GM18502 (cell line): ENCODE data around the gene GSK3B.
A peak's percentile ranks its signal among the peaks of the same experiment; 100 is the strongest.

Source experiments
- ATAC-seq: cut with Tn5 transposase; IDR thresholded peaks from one replicate; pipeline ENCODE4 v1.9.1; 2021; ENCODE audit warnings: mild to moderate bottlenecking; ENCODE audit not compliant: unreplicated experiment, poor library complexity

The GSK3B gene

DNA sequence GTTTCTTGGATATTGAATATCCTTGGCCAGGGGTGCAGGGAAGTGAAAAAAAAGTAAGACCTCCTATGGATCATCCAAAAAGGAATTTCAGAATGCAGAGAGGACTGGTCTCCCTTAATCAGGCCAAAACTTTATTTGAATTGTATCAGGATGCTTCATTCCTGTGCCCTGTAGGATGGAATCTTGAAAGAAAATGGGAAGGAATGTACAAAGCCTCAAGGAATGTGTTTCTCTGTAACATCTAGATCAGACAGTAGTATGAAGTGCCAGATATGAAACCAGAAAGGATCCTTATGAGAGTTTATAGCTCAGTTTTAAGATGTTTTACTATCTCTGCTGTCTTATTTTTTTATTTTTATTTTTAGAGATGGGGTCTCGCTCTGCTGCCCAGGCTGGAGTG, 6.5 kb upstream of the GSK3B start:
- no peak for ATAC-seq

DNA sequence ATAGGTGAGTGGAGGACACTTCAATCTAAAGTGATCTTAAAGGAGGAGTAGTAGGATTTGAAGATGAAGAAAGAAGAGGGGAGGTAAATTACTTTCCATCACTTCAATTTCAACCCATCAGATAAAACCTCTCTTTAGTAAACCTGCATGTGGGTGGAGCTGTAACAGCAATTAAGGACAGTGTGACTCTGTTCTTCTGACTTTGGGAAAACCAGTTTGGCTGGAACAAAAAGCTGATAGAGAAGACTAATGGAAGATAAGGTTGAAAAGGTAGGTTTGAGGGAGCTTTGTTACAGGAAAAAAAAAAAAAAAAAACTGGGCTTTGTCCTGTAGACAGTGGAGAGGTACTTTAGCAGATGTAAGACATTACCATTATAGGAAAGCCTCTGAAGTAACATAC, 4.5 kb upstream of the GSK3B start:
- ATAC-seq, result no peak

DNA sequence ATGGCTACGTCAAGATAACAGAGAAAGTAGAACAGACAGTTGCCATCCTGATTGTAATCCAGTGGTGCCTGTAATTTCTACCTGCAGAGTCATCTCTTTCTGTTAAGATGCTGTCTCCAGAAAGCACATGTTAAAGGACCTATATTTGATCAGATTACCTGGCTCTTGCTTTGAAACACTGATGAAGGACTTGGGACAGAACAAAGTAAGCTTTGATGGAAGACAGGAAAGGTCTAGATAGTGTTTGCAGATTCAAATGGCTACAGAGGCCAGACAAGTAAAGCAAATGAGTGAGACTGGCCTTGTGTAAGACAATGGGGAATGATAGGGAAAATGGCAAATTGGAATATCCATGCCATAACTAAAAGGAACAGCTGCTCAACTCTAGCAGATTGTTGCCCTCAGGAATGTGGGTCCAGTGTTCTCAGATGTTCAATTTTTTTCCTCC, 1.8 kb upstream of the GSK3B start:
- no peak for ATAC-seq

DNA sequence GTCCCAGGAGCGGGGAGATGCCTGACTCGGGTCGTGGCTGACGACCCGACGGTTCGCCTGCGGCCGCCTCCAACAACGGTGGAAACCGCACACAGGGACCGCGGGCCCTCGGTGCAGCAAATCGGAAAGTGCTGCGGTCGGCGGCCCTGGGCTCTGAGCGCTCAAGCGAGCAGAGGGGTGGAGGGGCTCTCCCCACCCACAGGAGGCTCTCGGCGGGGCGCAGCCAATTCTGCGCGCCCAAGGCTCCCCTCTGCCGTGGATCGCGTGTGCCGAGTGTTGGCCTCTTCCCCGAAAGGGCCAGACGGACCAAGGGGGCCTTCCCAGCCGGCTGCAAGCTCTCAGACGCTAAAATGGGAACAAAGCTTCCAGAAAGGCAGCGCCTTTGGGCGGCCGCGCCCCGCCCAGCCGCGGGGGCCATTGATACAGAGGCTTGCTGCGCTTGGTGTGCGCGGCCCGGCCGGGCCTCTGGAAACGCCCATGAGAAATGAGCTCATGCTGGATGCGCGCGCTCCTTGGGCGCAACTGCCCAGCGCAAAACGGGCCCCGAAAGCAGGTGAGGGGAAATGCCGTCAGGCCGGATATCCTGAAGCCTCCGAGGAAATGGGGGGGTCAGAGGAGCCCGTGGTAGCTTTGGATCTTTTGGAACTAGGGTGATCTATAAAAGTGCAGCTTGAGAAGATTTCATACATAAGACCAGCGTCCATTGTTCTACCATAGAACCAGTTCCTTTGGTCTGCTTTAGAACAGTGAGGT, 1.2 kb upstream of the GSK3B start:
- peak; percentile 51 for ATAC-seq

DNA sequence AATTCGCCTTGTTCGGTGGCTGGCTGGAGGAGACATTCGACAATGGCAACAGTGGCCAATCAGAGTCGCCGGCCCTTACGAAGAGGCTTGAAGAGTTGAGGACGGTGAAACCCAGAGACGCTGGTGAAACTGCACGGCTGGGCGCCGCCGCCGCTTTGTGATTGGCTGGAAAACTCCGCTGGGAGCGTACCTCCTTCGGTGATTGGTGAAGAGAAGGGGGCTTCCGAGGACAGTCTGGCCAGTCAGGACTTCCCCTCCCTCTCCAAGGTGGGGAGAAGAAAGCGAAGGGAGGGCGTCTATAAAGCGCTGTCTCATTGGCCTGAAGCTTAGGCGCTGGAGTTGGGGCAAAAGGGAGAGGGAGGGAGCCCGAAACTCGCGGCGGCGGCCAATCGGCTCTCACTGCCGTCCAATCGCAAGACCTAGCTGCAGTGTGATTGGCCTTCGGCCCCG, 554 bp upstream of the GSK3B start:
- peak; percentile 73 for ATAC-seq

DNA sequence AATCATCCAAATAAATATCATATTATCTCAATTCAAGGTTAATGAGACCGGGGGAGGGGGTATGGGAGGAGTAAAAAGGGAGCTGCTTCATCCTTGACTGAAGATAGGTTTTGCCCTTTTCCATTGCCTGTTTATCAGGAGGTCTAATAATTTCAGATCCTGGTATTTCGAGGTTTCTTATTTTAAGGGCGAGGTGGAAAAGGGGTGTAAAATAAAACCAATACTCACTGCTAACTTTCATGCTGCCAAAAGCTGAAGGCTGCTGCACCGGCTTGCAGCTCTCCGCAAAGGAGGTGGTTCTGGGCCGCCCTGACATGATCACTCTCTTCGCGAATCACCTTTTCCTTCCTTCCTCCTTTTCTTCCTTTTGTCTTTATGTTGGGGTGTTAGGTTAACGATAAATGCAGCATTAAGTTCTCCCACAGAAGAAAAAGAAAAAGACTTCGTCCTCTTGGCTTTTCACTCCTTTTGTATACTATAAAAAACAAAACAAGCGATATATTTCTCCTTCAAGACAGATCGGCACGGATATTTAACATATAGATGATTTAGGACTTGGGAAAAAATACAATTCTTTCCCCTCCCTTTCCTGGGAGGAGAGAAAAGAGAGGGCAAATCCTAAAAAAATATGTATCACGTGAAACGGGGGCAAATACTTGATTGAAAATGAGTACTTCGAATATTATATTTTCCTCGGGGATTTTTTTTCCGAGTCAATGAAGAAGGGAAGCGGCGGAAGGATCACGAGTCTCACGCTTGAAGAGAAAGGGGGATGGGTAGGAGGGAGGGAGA, 932 bp downstream of the GSK3B start:
- ATAC-seq, result no peak

DNA sequence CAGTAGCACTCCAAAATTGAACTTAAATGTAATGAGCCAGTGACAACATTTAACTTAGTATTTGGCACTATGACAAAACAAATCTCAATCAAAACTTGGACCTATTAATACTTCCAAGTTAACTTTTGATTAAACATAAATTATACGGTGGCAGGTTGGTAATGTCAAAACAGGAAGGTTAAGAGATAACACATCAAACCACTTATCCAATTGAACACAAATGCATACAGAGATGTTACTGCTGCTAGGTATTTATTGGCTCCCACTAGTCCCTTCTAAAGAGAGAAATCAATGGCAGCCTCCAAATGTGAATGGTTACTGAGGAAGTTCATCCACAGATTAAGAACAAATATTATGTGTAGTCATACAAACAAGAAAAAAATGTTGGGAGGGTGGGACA, 1.8 kb downstream of the GSK3B start:
- ATAC-seq, result no peak

DNA sequence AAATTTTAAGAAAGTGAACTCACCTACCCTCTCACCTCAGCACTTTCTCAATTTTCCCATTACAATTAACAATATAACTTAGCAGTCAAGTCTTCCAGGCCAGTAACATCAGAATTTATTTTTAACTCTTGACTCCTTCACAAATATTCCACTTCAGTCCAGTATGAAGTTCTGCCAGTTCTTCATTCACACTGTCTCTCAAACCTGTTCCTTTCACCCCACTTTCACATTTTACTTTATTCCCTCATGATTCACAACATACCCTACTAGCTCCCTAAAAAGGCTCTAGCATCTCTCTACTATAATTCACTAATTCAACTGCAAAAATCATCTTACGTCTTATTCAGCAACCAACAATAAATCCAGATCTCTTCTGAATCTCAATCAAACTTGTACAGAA, 3.8 kb downstream of the GSK3B start:
- no peak for ATAC-seq

DNA sequence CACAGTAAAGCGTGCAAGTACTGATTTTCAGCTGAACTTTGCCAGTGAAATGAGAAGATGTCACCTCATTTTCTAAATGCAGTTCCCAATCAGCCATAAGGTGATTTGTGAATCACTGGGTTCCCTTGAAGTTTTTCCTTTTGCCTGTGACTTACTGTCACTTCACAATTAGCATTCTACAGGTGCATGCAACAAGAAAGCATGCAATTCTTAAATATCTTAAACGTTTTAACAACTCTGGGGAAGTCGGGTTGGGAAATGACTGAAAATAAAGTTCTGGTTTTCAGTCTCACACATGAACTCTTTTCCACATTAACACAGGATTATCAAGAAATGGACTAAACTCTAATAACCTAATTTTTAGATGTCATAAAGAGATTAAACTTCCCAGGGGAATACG, 5.2 kb downstream of the GSK3B start:
- ATAC-seq, result no peak

DNA sequence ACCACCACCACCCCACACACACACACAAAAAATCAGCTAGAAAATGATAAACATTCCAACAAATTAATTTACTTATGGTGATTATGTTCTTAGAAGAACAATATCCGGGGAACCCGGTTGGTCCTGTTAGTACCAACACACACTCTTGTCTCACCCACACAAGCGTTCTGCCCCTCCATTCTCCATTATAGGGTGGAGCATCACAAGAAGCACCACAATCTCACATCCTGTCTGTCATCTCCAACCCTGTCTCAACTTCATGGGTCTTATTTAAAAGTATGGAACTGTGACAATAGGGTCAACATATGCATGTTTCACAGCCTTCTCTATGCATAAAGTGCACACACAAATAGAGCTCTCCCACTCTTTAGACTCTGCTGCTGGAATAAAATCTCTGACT, 5.6 kb downstream of the GSK3B start:
- ATAC-seq, result no peak

DNA sequence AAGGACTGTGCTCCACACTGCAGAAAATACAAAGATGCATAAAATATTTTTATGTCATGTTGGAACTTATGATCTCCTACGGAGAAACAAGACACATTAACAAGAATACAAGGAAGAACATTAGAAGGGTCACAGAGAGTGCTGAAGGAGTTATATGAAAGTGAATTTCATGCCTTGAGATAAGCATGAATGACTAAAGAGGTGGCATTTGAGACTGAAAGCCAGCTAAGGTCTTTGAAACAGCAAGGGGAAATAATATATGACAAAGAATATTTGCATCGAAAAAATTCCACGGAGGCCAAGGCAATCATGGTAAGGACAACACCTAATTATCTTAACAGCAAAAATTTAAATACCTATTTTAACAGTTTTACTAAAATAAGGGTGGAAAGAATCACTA, 12.5 kb downstream of the GSK3B start:
- ATAC-seq, result no peak

DNA sequence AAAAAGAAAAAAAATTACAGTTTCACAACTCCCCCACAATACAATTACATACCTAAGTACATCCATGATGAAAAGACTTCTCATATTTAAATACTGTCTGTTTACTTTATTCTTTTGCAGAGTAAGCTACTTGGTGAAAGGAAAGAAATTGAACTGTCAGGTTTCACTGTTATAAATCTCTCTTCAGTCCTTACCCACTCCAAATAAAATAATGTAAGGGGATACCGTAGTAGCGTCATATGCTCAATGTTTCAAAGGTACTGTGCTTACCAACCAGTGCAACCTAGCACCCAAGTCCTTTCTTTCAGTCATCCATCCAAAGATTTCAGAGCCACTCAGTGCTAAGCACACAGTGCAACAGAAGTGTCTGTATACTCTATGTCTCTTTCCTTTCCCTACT, 13.4 kb downstream of the GSK3B start:
- no peak for ATAC-seq

DNA sequence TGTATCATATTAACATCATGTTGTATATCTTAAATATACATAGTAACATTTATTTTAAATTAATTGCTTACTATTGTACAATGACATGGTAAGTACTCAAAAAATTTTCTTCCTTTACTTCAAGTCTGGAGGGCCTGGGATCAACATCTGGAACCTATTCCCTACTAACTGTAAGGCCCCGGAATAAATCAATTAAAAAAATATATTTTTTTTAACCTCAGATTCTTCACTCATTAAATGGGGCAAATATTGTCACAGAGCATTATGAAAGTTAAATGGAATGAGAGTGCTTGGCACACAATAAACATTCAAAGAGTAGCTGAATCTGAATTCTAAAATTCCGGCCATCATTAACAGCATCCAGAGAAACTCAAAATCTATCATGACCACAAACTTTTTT, 16.5 kb downstream of the GSK3B start:
- ATAC-seq, result no peak

DNA sequence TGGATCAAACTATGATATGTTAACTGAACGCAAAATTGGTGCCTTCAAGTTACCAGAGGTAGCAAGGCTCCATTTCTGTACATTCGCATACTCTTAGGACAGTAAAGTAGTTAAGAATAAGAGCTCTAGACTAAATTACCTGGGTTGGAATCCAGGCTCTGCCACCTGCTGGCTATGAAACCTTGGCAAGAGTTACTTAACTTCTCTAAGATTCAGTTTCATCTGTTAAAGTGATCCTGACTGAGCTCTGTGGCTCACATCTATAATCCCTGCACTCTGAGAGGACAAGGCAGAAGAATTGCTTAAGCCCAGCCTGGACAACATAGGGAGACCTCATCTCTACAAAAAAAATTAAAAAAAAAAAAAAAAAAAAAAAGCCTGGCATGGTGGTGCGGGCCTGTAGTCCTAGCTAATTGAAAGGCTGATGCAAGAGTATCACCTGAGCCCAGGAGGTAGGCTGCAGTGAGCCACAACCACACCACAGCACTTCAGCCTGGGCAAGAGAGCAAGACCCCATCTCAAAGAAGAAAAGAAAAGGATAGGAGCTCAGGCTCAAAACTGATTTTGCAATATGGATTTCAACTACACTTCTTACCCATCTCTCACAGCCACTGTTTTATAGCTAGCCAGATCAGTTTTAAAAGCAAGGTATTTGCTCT, 21.3 kb downstream of the GSK3B start:
- no peak for ATAC-seq

DNA sequence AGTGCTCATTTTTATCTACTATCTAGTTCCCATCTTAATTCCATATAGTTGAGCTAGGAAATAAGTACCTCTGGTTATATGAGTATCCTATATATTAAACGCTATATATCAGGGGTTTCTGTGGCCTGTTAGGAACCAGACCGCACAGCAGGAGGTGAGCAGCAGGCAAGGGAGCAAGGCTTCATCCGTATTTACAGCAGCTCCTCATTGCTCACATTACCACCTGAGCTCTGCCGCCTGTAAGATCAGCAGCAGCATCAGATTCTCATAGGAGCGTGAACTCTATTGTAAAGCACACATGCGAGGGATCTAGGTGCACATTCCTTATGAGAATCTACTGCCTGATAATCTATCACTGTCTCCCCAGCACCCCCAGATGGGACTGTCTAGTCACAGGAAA, 23.0 kb downstream of the GSK3B start:
- ATAC-seq, result no peak

DNA sequence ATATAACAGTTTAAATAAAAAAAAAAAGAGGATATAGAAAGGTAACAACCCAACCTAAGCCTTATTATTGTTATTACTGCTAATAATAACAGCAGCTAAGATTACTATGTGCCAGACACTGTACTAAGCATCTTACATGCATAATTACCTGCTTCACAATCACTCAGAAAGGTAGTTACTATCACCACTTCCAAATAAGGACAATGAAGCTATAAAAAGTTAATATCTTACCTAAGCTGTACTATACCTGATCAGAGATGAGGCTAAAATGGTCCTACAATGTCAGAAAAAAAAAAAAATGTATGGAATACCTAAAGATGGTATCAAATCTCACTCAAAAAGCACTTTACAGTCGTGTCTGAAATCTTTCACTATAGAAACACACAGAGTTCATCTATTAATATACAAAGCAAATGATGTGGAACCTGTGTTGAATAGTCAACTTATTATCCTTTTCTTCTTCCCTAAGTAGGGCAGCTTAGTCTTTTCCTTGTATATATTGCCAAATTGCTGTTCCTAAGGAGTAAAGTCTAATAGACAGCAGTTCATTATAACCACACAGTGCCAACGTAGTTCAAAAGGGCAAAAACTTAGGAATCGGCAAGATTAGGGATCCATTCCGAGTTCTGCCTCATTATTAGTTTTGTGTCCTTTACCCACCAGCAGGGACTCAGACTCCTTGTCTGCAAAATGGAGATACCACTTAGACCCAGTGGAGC, 23.8 kb downstream of the GSK3B start:
- no peak for ATAC-seq

DNA sequence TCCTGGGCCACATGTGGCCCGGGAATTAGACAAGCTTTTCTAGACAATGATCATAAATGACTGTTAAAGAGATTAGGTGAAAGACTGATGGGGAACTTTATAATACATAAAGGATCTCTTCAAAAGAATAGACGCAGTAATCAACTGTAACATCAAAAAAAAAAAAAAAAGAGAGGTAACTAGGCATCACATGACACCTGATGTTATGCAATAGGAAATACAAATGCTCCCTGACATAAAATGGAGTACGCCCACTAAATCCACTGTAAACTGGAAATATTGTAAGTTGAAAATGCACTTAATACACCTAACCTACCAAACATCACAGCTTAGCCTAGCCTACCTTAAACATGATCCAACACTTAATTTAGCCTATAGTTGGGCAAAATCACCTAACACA, 27.2 kb downstream of the GSK3B start:
- ATAC-seq, result no peak

DNA sequence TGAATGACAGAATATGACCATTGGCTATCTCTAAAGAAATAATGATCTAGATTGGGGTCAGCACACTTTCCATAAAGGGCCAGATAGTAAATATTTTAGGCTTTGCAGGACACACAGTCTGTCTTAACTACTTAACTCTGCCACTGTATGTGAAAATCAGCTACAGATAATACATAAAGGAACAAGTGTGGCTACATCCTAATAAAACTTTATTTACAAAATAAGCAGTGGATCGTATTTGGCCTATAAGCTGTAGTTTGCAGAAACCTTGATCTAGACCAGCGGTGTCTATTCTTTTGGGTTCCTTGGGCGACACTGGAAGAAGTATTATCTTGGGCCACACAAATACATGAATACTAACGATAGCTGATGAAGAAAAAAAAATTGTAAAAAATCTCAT, 27.6 kb downstream of the GSK3B start:
- no peak for ATAC-seq

DNA sequence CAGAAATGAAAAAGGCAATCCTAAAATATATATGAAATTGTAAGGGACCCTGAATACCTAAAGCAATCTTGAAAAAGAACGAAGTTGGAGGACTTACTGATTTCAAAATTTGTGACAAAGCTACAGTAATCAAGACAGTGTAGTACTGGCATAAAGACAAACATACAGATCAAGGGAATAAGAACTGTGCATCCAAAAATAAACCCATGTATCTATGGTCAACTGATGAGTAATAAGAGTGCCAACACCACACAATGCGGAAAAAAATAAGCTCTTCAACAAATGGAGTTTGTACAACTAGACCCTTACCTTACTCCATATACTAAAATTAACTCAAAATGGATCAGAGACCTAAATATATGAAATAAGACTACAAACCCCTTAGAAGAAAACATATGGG, 29.6 kb downstream of the GSK3B start:
- ATAC-seq, result no peak

DNA sequence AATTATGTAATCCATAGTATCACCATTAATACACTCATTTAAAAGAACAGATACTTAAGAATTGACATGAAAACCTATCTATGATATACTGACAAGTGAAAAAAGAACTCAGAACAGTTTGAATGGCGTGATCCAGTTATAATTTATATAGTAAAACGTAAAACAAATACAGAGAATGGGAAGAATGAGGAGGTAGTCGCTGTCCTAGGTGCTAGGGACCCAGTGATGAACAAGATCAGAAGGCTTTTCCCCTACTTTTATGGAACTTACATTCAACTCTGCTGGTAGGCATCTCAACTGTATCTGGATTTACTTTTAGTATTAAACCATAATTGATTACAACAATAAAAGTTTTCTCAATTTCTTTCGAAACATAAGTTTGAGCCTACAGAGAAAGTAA, 31.8 kb downstream of the GSK3B start:
- ATAC-seq, result no peak
